DOHH2 (cell line): Measurements from ENCODE around the gene EXOC6B.

Experiments
- H3F3A ChIP-seq: fragments of 200-600 bp; sonication (generic), shearing (Covaris generic); 2 replicates; pipeline ENCODE4 v1.6.0; 2016; ENCODE audit warnings: antibody characterized with exemption, mild to moderate bottlenecking; ENCODE audit not compliant: control insufficient read depth, insufficient read depth
- H3K27ac ChIP-seq: fragments of 200-600 bp; sonication (generic); 2 replicates; pipeline ENCODE4 v1.5.1; 2014; ENCODE audit warnings: low read depth, mild to moderate bottlenecking, low read length, moderate library complexity
- H3K27me3 ChIP-seq: fragments of 200-600 bp; sonication (generic); 2 replicates; pipeline ENCODE4 v1.6.1; 2014; ENCODE audit warnings: mild to moderate bottlenecking, low read length, mixed read lengths; ENCODE audit not compliant: control insufficient read depth
- H3K36me3 ChIP-seq: fragments of 200-600 bp; sonication (generic); 2 replicates; pipeline ENCODE4 v1.6.1; 2014; ENCODE audit warnings: mild to moderate bottlenecking, low read length, moderate library complexity, mixed read lengths; ENCODE audit not compliant: control insufficient read depth
- H3K4me1 ChIP-seq: fragments of 200-600 bp; sonication (generic); 2 replicates; pipeline ENCODE4 v1.6.1; 2014; ENCODE audit warnings: mild to moderate bottlenecking, low read length, mixed read lengths; ENCODE audit not compliant: control insufficient read depth
- H3K4me2 ChIP-seq: fragments of 200-600 bp; sonication (generic); 2 replicates; pipeline ENCODE4 v1.6.0; 2014; ENCODE audit warnings: mild to moderate bottlenecking, low read length, moderate library complexity
- H3K4me3 ChIP-seq: fragments of 200-600 bp; sonication (generic); 2 replicates; pipeline ENCODE4 v1.5.1; 2014; ENCODE audit warnings: mild to moderate bottlenecking, low read length, mixed read lengths
- H3K79me2 ChIP-seq: fragments of 200-600 bp; sonication (generic); 2 replicates; pipeline ENCODE4 v1.6.1; 2014; ENCODE audit warnings: mild to moderate bottlenecking, low read length, mixed read lengths; ENCODE audit not compliant: control insufficient read depth
- H3K9me2 ChIP-seq: fragments of 200-600 bp; sonication (generic); replicated peaks from 2 replicates; pipeline ENCODE4 v1.6.1; 2014; ENCODE audit warnings: mild to moderate bottlenecking, low read length, mixed read lengths; ENCODE audit not compliant: control insufficient read depth
- H3K9me3 ChIP-seq: fragments of 200-600 bp; sonication (generic); 2 replicates; pipeline ENCODE4 v1.6.1; 2014; ENCODE audit warnings: antibody characterized with exemption, low read length, mixed read lengths; ENCODE audit not compliant: control insufficient read depth, insufficient read depth
- H4K20me1 ChIP-seq: fragments of 200-600 bp; sonication (generic); 2 replicates; pipeline ENCODE4 v1.6.0; 2014; ENCODE audit warnings: low read depth, mild to moderate bottlenecking, antibody characterized with exemption, low read length, moderate library complexity; ENCODE audit not compliant: control insufficient read depth, insufficient read depth
- CTCF ChIP-seq: fragments of 200-600 bp; sonication (generic); IDR thresholded peaks from one replicate; pipeline ENCODE4 v1.5.1; 2014; ENCODE audit warnings: antibody characterized with exemption, mild to moderate bottlenecking, low read depth, low read length; ENCODE audit not compliant: poor library complexity, severe bottlenecking
- EZH2phosphoT487 ChIP-seq: fragments of 200-600 bp; sonication (generic); IDR thresholded peaks from 2 replicates; pipeline ENCODE4 v1.6.1; 2017; ENCODE audit warnings: borderline replicate concordance, mild to moderate bottlenecking, antibody characterized with exemption, low read length, moderate library complexity, mixed read lengths

Gene EXOC6B

GRCh38 chr2:72843301-72843700 is 17.5 kb upstream of the EXOC6B start:
- no peak overlapping the region for H3K4me3 ChIP-seq
- H4K20me1 ChIP-seq = no peaks in the 10 kb centered on the region
- TF ChIP-seq EZH2phosphoT487 (no peak), CTCF (no peak)
- no peaks in the 10 kb centered on the region for H3K9me2 ChIP-seq
- H3K9me3 ChIP-seq = no peaks in the 10 kb centered on the region
- no peak overlapping the region for H3K27ac ChIP-seq
- no peaks in the 10 kb centered on the region for H3K27me3 ChIP-seq
- H3K4me1 ChIP-seq = no peaks in the 10 kb centered on the region
- no peaks in the 10 kb centered on the region for H3K79me2 ChIP-seq
- no peaks in the 10 kb centered on the region for H3K36me3 ChIP-seq
- H3F3A ChIP-seq = no peaks in the 10 kb centered on the region
- no peak overlapping the region for H3K4me2 ChIP-seq

- Histone ChIP-seq H3K27ac (no peak overlapping the region), H3K36me3 (no peaks in the 10 kb centered on the region), H3K4me3 (no peak overlapping the region), H3K9me2 (no peaks in the 10 kb centered on the region), H3K79me2 (no peaks in the 10 kb centered on the region), H4K20me1 (no peaks in the 10 kb centered on the region), H3K27me3 (no peaks in the 10 kb centered on the region), H3F3A (no peaks in the 10 kb centered on the region), H3K9me3 (no peaks in the 10 kb centered on the region), H3K4me2 (no peak overlapping the region), H3K4me1 (no peaks in the 10 kb centered on the region)
- TF ChIP-seq CTCF = no peak
- TF ChIP-seq EZH2phosphoT487 = no peak
These were observed 15.8 kb upstream of the EXOC6B start for GRCh38 chr2:72841462-72842125.

GRCh38 chr2:72840066-72840465 is 14.2 kb upstream of the EXOC6B start:
- Histone ChIP-seq H3K27me3 (no peaks in the 10 kb centered on the region), H3K4me1 (no peaks in the 10 kb centered on the region), H3K9me2 (no peaks in the 10 kb centered on the region), H3K4me2 (no peak overlapping the region), H4K20me1 (no peaks in the 10 kb centered on the region), H3K27ac (no peak overlapping the region), H3K79me2 (no peaks in the 10 kb centered on the region), H3K4me3 (no peak overlapping the region), H3F3A (no peaks in the 10 kb centered on the region), H3K9me3 (no peaks in the 10 kb centered on the region), H3K36me3 (no peaks in the 10 kb centered on the region)
- no peak for TF ChIP-seq CTCF
- no peak for TF ChIP-seq EZH2phosphoT487
